Epithelial cell of esophagus (primary cell): Measurements from ENCODE around the gene CDH4.

Experiments
- DNase-seq: peaks from one replicate; pipeline ENCODE4 v3.0.0; 2010; ENCODE audit warnings: low read depth
- H3K4me3 ChIP-seq: 2 replicates; pipeline ENCODE4 v1.5.1; 2011; ENCODE audit warnings: mild to moderate bottlenecking, low read length, control low read depth
- CTCF ChIP-seq: IDR thresholded peaks from 2 replicates; pipeline ENCODE4 v1.5.1; 2011; ENCODE audit warnings: low read depth, mild to moderate bottlenecking, low read length, control low read depth, inconsistent platforms; ENCODE audit not compliant: insufficient read depth; ENCODE audit errors: missing control alignments

Gene CDH4

GRCh38 chr20:61288331-61288784, 36.3 kb downstream of the CDH4 start:
- no peak overlapping the region for H3K4me3 ChIP-seq
- TF ChIP-seq CTCF = no peak
- no peak for DNase-seq

- DNase-seq = no peak
- H3K4me3 ChIP-seq = no peak overlapping the region
- no peak for TF ChIP-seq CTCF
Measured at GRCh38 chr20:61289166-61289565, 37.1 kb downstream of the CDH4 start.

- H3K4me3 ChIP-seq = no peak overlapping the region
- no peak for TF ChIP-seq CTCF
- DNase-seq = no peak
Measured at GRCh38 chr20:61290721-61291120, 38.7 kb downstream of the CDH4 start.

GRCh38 chr20:61291166-61291829, 39.2 kb downstream of the CDH4 start:
- H3K4me3 ChIP-seq = no peak overlapping the region
- DNase-seq = no peak

GRCh38 chr20:61292391-61292790, 40.3 kb downstream of the CDH4 start:
- no peak for DNase-seq
- no peak for TF ChIP-seq CTCF

More at GRCh38 chr20:61291166-61291829, 39.2 kb downstream of the CDH4 start:
- no peak for TF ChIP-seq CTCF

GRCh38 chr20:61292821-61293612, 41.0 kb downstream of the CDH4 start:
- no peak overlapping the region for H3K4me3 ChIP-seq
- no peak for DNase-seq
- TF ChIP-seq CTCF = no peak

More at GRCh38 chr20:61292391-61292790, 40.3 kb downstream of the CDH4 start:
- no peak overlapping the region for H3K4me3 ChIP-seq
